Adrenal gland (tissue), 12 donors: ENCODE results near the gene CUX1. TPM values are rescaled to one million over a fixed set of nuclear protein-coding genes. Genes with fewer than 3 reads are reported as not detected.

Experiments used
- DNase-seq, 7 donors: peaks; one replicate each; pipeline ENCODE4 v3.0.0-alpha.2; 2019 to 2020
- H3K27ac ChIP-seq, 5 donors: fragments of 200-600 bp; sonication (generic) in 4 of 5; 1 replicate in 3 of 5; 2 replicates in 2 of 5; pipeline versions ENCODE4 v1.5.1 to v1.8.0; 2016 to 2020; ENCODE audit warnings: mild to moderate bottlenecking in 1 of 5
- H3K27me3 ChIP-seq: fragments of 200-600 bp; 2 replicates; pipeline ENCODE4 v1.8.0; 2021
- H3K36me3 ChIP-seq, 2 donors: fragments of 200-600 bp; replicated peaks in 1 of 2; 1 replicate in 1 of 2; 2 replicates in 1 of 2; pipeline versions ENCODE4 v1.5.1 to v1.8.0; 2018 to 2022
- H3K4me1 ChIP-seq, 2 donors: fragments of 200-600 bp; replicated peaks in 1 of 2; 1 replicate in 1 of 2; 2 replicates in 1 of 2; pipeline versions ENCODE4 v1.5.1 to v1.8.0; 2018 to 2021
- H3K4me3 ChIP-seq, 4 donors: fragments of 200-600 bp; sonication (generic) in 3 of 4; one replicate each; pipeline ENCODE4 v1.5.1; 2016 to 2018
- H3K9me3 ChIP-seq, 3 donors: fragments of 200-600 bp; sonication (generic) in 1 of 3; replicated peaks in 1 of 3; 1 replicate in 2 of 3; 2 replicates in 1 of 3; pipeline versions ENCODE4 v1.5.1 to v1.8.0; 2016 to 2021
- POLR2A ChIP-seq, 2 donors: fragments of 450-650 bp; IDR thresholded peaks; one replicate each; pipeline ENCODE4 v1.6.1; 2017; ENCODE audit warnings: antibody characterized with exemption in 2 of 2, mild to moderate bottlenecking in 2 of 2, moderate library complexity in 1 of 2
- WGBS, 4 donors: extraction: QIAGEN DNeasy Blood & Tissue Kit in 2 of 4; methylation state at CpG; one replicate each; pipeline versions ENCODE4 v1.1.5 to v1.1.7; 2013 to 2017; 5-methylcytosine and 5-hydroxymethylcytosine counted together
- intact Hi-C, 2 donors: fragments of 100-400 bp; cut with DNase I; formaldehyde crosslinking; loops; one replicate each; pipeline versions ENCODE4 v1.14.1 to v1.15.0; 2022 to 2023
- polyA plus RNA-seq, 3 donors: library from polyadenylated mRNA; stranded (reverse); fragments of 200-250 nt in 2 of 3; fragments of 350-450 nt in 1 of 3; fragmentation: Illumina TruSeq in 1 of 3; extraction: RNeasy Lipid Tissue Mini Kit (QIAGEN cat#74804) in 1 of 3; gene quantifications; one replicate each; pipeline ENCODE4 v1.2.3, GENCODE V29; 2013 to 2014
- total RNA-seq, 9 donors: library from RNA; depleted of rRNA in 4 of 9; stranded (reverse); fragments of >200 nt in 4 of 9; fragments of 120-200 nt in 1 of 9; fragmentation: NEBNext Ultra II Directional in 1 of 9; extraction: Animal tissue kit (Norgen Biotek cat#: 25700) in 1 of 9; gene quantifications; one replicate each; pipeline versions ENCODE4 v1.1.0 to v1.2.4, GENCODE V29; 2013 to 2023
- TF ChIP-seq, protein P1 (sequence below), 6 experiments: fragments of 450-650 bp in 4 of 6; fragments of 200-600 bp in 2 of 6; sonication (generic) in 1 of 6; IDR thresholded peaks; 1 replicate in 5 of 6; 2 replicates in 1 of 6; pipeline versions ENCODE4 v1.5.1 to v1.8.0; 2016 to 2021; ENCODE audit warnings: antibody characterized with exemption in 6 of 6, mild to moderate bottlenecking in 2 of 6, moderate library complexity in 1 of 6
- donor health status: healthy with polysubstance abuse.
- donor health status: Bipolar disorder and iron deficiency.
- donor health status: DM: yes; HTN: yes; CAD: no.
- donor health status: DM: no; HTN: no; CAD: no.
- donor health status: DM: no; HTN: no; CAD: no.
- donor health status: DM: yes; HTN: yes; CAD: no.

The CUX1 gene
- total and polyA plus RNA-seq, 12 donors, result 17.2 to 72.6 (median 58.3) TPM

GRCh38 chr7:102197599-102197998, 380.2 kb downstream of the CUX1 start:
- Histone ChIP-seq H3K27me3 (no peaks in the 10 kb centered on the region), H3K4me3 (no peak overlapping the region), H3K36me3 (peaks cover 0 to 63% of the 10 kb centered on the region in 2 donors), H3K27ac (no peak overlapping the region), H3K4me1 (no peaks in the 10 kb centered on the region), H3K9me3 (no peaks in the 10 kb centered on the region)
- WGBS, 4 donors, result 84 to 98% (median 90%) methylated on average over 12 of the region's 12 CpGs
- TF ChIP-seq POLR2A (IDR thresholded peaks at IDR 0.05), result no peak
- TF ChIP-seq, protein P1, sequence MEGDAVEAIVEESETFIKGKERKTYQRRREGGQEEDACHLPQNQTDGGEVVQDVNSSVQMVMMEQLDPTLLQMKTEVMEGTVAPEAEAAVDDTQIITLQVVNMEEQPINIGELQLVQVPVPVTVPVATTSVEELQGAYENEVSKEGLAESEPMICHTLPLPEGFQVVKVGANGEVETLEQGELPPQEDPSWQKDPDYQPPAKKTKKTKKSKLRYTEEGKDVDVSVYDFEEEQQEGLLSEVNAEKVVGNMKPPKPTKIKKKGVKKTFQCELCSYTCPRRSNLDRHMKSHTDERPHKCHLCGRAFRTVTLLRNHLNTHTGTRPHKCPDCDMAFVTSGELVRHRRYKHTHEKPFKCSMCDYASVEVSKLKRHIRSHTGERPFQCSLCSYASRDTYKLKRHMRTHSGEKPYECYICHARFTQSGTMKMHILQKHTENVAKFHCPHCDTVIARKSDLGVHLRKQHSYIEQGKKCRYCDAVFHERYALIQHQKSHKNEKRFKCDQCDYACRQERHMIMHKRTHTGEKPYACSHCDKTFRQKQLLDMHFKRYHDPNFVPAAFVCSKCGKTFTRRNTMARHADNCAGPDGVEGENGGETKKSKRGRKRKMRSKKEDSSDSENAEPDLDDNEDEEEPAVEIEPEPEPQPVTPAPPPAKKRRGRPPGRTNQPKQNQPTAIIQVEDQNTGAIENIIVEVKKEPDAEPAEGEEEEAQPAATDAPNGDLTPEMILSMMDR (IDR thresholded peaks at IDR 0.05), result no peak
- DNase-seq, result no peak
- intact Hi-C loops, result no loop called here

GRCh38 chr7:102198417-102198956, 381.1 kb downstream of the CUX1 start:
- no peaks in the 10 kb centered on the region for H3K9me3 ChIP-seq
- peaks cover 0 to 63% of the 10 kb centered on the region in 2 donors for H3K36me3 ChIP-seq
- 93 to 94% (median 94%) methylated on average over 14 of the region's 14 CpGs for WGBS, 4 donors
- intact Hi-C loops, result no loop called here
- H3K4me3 ChIP-seq, result no peak overlapping the region
- no peaks in the 10 kb centered on the region for H3K27me3 ChIP-seq
- no peak overlapping the region for H3K27ac ChIP-seq
- TF ChIP-seq, protein P1 (IDR thresholded peaks at IDR 0.05), result no peak
- TF ChIP-seq POLR2A (IDR thresholded peaks at IDR 0.05), result no peak
- DNase-seq, result no peak
- no peaks in the 10 kb centered on the region for H3K4me1 ChIP-seq

DNA sequence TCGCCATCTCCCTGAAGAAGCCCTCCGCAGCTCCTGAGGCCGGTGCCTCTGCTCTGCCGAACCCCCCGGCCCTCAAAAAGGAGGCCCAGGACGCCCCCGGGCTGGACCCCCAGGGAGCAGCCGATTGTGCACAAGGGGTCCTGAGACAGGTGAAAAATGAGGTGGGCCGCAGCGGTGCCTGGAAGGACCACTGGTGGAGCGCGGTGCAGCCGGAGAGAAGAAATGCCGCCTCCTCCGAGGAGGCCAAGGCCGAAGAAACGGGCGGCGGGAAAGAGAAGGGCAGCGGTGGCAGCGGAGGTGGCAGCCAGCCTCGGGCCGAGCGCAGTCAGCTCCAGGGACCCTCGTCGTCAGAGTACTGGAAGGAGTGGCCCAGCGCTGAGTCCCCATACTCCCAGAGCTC, 384.1 kb downstream of the CUX1 start:
- intact Hi-C loops, result no loop called here
- Histone ChIP-seq H3K9me3 (no peaks in the 10 kb centered on the region), H3K36me3 (peaks cover 0 to 67% of the 10 kb centered on the region in 2 donors), H3K27me3 (no peaks in the 10 kb centered on the region), H3K4me1 (no peaks in the 10 kb centered on the region), H3K27ac (no peak overlapping the region), H3K4me3 (no peak overlapping the region)
- no peak for DNase-seq
- WGBS, 4 donors, result 93 to 97% (median 94%) methylated on average over 27 of the region's 27 CpGs
- TF ChIP-seq POLR2A (IDR thresholded peaks at IDR 0.05), result no peak
- TF ChIP-seq, protein P1 (IDR thresholded peaks at IDR 0.05), result no peak

GRCh38 chr7:102202556-102202955, 385.1 kb downstream of the CUX1 start:
- H3K27me3 ChIP-seq, result no peaks in the 10 kb centered on the region
- no peaks in the 10 kb centered on the region for H3K9me3 ChIP-seq
- intact Hi-C loops, result no loop called here
- H3K36me3 ChIP-seq, result peaks cover 0 to 59% of the 10 kb centered on the region in 2 donors
- no peak for TF ChIP-seq POLR2A (IDR thresholded peaks at IDR 0.05)
- TF ChIP-seq, protein P1 (IDR thresholded peaks at IDR 0.05), result no peak
- DNase-seq, result no peak
- no peak overlapping the region for H3K27ac ChIP-seq
- WGBS, 4 donors, result 93 to 97% (median 94%) methylated on average over 6 of the region's 6 CpGs
- H3K4me3 ChIP-seq, result no peak overlapping the region
- no peaks in the 10 kb centered on the region for H3K4me1 ChIP-seq
